ENCODE measurements around the gene NKX2-4. TPM values are rescaled to one million over a fixed set of nuclear protein-coding genes. Genes with fewer than 3 reads are reported as not detected.

NKX2-4 gene
- total and polyA plus RNA-seq, 2 of the 4 experiments (the other 2 are of a cell fraction), result not detected

GRCh38 chr20:21358737-21359136 lies 38.6 kb downstream of the NKX2-4 start:
- Histone ChIP-seq H3K14ac (replicated peaks; ENCODE audit: low read depth, low read length) (no peak overlapping the region), H2BK5ac (ENCODE audit: low read depth, low read length, poor library complexity, severe bottlenecking) (no peak overlapping the region), H2BK120ac (ENCODE audit: low read depth, low read length) (no peak overlapping the region), H3K18ac (ENCODE audit: low read depth, low read length) (no peak overlapping the region), H2AK9ac (replicated peaks; ENCODE audit: low read depth, low read length, poor library complexity) (no peak overlapping the region), H3K4ac (ENCODE audit: low read depth, low read length) (no peak overlapping the region), H3K4me2 (ENCODE audit: low read depth, low read length) (no peak overlapping the region), H3K36me3 (ENCODE audit: control insufficient read depth, insufficient read depth, low read length) (peaks cover 22% of the 10 kb centered on the region), H4K5ac (ENCODE audit: low read depth, low read length) (no peak overlapping the region), H3K56ac (ENCODE audit: extremely low read depth, insufficient read depth, low read length) (no peak overlapping the region), H3K27me3 (ENCODE audit: control insufficient read depth, insufficient read depth, low read length) (no peaks in the 10 kb centered on the region), H4K8ac (ENCODE audit: low read depth in 2 of 2, low read length in 2 of 2) (no peak overlapping the region), H3K9me1 (ENCODE audit: insufficient read depth, low read length) (peaks cover 11% of the 10 kb centered on the region), H4K91ac (ENCODE audit: insufficient read depth, low read depth, low read length) (no peak overlapping the region), H2BK15ac (ENCODE audit: low read depth, low read length) (no peak overlapping the region), H2AK5ac (ENCODE audit: low read depth, low read length) (no peak overlapping the region), H3K9ac (ENCODE audit: low read depth, low read length) (no peak overlapping the region), H3K79me1 (ENCODE audit: low read depth in 1 of 2, low read length in 2 of 2) (peaks cover 18 to 26% of the 10 kb centered on the region in 2 experiments), H3K9me3 (ENCODE audit: control insufficient read depth, insufficient read depth, low read length) (no peaks in the 10 kb centered on the region), H3K4me3 (ENCODE audit: insufficient read depth, low read depth, low read length) (no peak overlapping the region), H3K27ac (ENCODE audit: insufficient read depth, low read length) (no peak overlapping the region), H2AFZ (replicated peaks; ENCODE audit: low read length, poor library complexity) (no peak overlapping the region), H4K20me1 (ENCODE audit: insufficient read depth, low read length) (peaks cover 9% of the 10 kb centered on the region), H2BK20ac (ENCODE audit: low read depth, low read length) (no peak overlapping the region), H3K23ac (ENCODE audit: low read depth, low read length) (no peak overlapping the region), H3K4me1 (ENCODE audit: control insufficient read depth, insufficient read depth, low read length) (peaks cover 3% of the 10 kb centered on the region)
- ATAC-seq (ENCODE audit: low read depth), result no peak
- in situ Hi-C loops (cut with MboI; ENCODE audit: low sequenced_read_pairs) (no loop called here), dilution Hi-C loops (cut with HindIII; ENCODE audit: low sequenced_read_pairs, unreplicated experiment) (no loop called here), intact Hi-C loops (cut with micrococcal nuclease) (no loop called here)
- ChIA-PET CTCF (no interaction called here), POLR2A (ENCODE audit: unreplicated experiment) (no interaction called here)
- DNase-seq, result no peak
- TF ChIP-seq MXI1 (IDR thresholded peaks at IDR 0.05; ENCODE audit: borderline replicate concordance, low read depth, low read length) (no peak), FOS (IDR thresholded peaks at IDR 0.05; ENCODE audit: low read depth, low read length) (no peak), NFE2L2 (IDR thresholded peaks at IDR 0.05; ENCODE audit: low read depth, low read length) (no peak), RFX5 (IDR thresholded peaks at IDR 0.05; ENCODE audit: low read depth, low read length) (no peak), RCOR1 (IDR thresholded peaks at IDR 0.05; ENCODE audit: insufficient replicate concordance, low read length) (no peak), RAD21 (IDR thresholded peaks at IDR 0.05; ENCODE audit: low read length) (no peak), MAFK (IDR thresholded peaks at IDR 0.05; ENCODE audit: low read depth, low read length) (no peak), MAZ (IDR thresholded peaks at IDR 0.05; ENCODE audit: borderline replicate concordance, low read depth, low read length) (no peak), SMC3 (IDR thresholded peaks at IDR 0.05; ENCODE audit: low read depth, low read length) (no peak), CHD1 (IDR thresholded peaks at IDR 0.05; ENCODE audit: low read depth, low read length) (no peak), ELK1 (IDR thresholded peaks at IDR 0.05; ENCODE audit: borderline replicate concordance, low read depth, low read length) (no peak), USF2 (IDR thresholded peaks at IDR 0.05; ENCODE audit: low read depth, low read length) (no peak), CEBPB (IDR thresholded peaks at IDR 0.05; ENCODE audit: low read depth, low read length) (no peak), BHLHE40 (IDR thresholded peaks at IDR 0.05; ENCODE audit: low read depth, low read length) (no peak), POLR2A (IDR thresholded peaks at IDR 0.05; ENCODE audit: low read depth, low read length) (no peak)
- TF ChIP-seq, protein P1, sequence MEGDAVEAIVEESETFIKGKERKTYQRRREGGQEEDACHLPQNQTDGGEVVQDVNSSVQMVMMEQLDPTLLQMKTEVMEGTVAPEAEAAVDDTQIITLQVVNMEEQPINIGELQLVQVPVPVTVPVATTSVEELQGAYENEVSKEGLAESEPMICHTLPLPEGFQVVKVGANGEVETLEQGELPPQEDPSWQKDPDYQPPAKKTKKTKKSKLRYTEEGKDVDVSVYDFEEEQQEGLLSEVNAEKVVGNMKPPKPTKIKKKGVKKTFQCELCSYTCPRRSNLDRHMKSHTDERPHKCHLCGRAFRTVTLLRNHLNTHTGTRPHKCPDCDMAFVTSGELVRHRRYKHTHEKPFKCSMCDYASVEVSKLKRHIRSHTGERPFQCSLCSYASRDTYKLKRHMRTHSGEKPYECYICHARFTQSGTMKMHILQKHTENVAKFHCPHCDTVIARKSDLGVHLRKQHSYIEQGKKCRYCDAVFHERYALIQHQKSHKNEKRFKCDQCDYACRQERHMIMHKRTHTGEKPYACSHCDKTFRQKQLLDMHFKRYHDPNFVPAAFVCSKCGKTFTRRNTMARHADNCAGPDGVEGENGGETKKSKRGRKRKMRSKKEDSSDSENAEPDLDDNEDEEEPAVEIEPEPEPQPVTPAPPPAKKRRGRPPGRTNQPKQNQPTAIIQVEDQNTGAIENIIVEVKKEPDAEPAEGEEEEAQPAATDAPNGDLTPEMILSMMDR (conservative IDR thresholded peaks at IDR 0.05; ENCODE audit: low read depth, low read length), result no peak
- no CpG with 5 or more reads among the region's 5 CpGs for WGBS, 2 experiments (ENCODE audit: extremely low coverage in 2 of 2, insufficient read length in 1 of 2)
- BruUV-seq (replicated peaks), result no TSS peak

All from IMR-90 (cell line).